ENCODE results near the gene HIPK1. TPM values are rescaled to one million over a fixed set of nuclear protein-coding genes. Genes with fewer than 3 reads are reported as not detected.

Gene HIPK1
- total RNA-seq, 2 experiments from 2014 or later, result 20.4 to 52.6 TPM

GRCh38 chr1:113887402-113888175 is 41.5 kb upstream of the HIPK1 start, which contains the start of gene BCL2L15:
Gene BCL2L15, minus strand, starts transcription at chr1:113887581. Its CDS starts 206 bp downstream, at chr1:113887375.
- BruUV-seq (replicated peaks), result no TSS peak
- H3K4me1 ChIP-seq (ENCODE audit: insufficient read depth, low read length, poor library complexity, severe bottlenecking), result no peaks in the 10 kb centered on the region
- POLR2A ChIA-PET, result interaction anchor here (0.5 to 1.7 kb wide), 7 partner anchors 12 to 29 kb away, joined by 3 to 7 read pairs (median 3); partner anchors contain the start of gene AP4B1
- H3K36me3 ChIP-seq (ENCODE audit: insufficient read depth, low read length), result no peaks in the 10 kb centered on the region
- H3K79me2 ChIP-seq (ENCODE audit: insufficient read depth, low read depth, low read length), result no peaks in the 10 kb centered on the region
- H3K27ac ChIP-seq (ENCODE audit: low read depth, low read length, poor library complexity, severe bottlenecking), result no peak within 1 kb of the TSS
- H3K4me3 ChIP-seq (ENCODE audit: low read depth, low read length, poor library complexity, severe bottlenecking), result no peak within 1 kb of the TSS
- no peaks in the 10 kb centered on the region for H4K20me1 ChIP-seq (ENCODE audit: insufficient read depth, low read length)
- no peak for DNase-seq (ENCODE audit: low spot score)
- H3K9me3 ChIP-seq (ENCODE audit: low read length), result no peaks in the 10 kb centered on the region
- H3K9me2 ChIP-seq (ENCODE audit: insufficient read depth, low read length), result no peaks in the 10 kb centered on the region
- intact Hi-C loops (cut with micrococcal nuclease; ENCODE audit: unreplicated experiment), result no loop called here
- CTCF ChIA-PET (ENCODE audit: unreplicated experiment), result no interaction called here
- no peak within 1 kb of the TSS for H2AFZ ChIP-seq (ENCODE audit: low read length)
- TF ChIP-seq EZH2phosphoT487 (IDR thresholded peaks at IDR 0.05; ENCODE audit: borderline replicate concordance, low read depth, low read length), result no peak
- TF ChIP-seq CTCF (conservative IDR thresholded peaks at IDR 0.05; ENCODE audit: low read length), result no peak
- H3K4me2 ChIP-seq (ENCODE audit: low read length), result no peak within 1 kb of the TSS

- CTCF ChIA-PET (ENCODE audit: unreplicated experiment), result no interaction called here
- Histone ChIP-seq H2AFZ (ENCODE audit: low read length) (no peak overlapping the region), H3K36me3 (ENCODE audit: insufficient read depth, low read length) (peaks cover 26% of the 10 kb centered on the region), H3K9me2 (ENCODE audit: insufficient read depth, low read length) (no peaks in the 10 kb centered on the region), H3K4me1 (ENCODE audit: insufficient read depth, low read length, poor library complexity, severe bottlenecking) (no peaks in the 10 kb centered on the region), H3K4me3 (ENCODE audit: low read depth, low read length, poor library complexity, severe bottlenecking) (no peak overlapping the region), H4K20me1 (ENCODE audit: insufficient read depth, low read length) (no peaks in the 10 kb centered on the region), H3K27ac (ENCODE audit: low read depth, low read length, poor library complexity, severe bottlenecking) (no peak overlapping the region), H3K9me3 (ENCODE audit: low read length) (no peaks in the 10 kb centered on the region), H3K4me2 (ENCODE audit: low read length) (no peak overlapping the region), H3K79me2 (ENCODE audit: insufficient read depth, low read depth, low read length) (no peaks in the 10 kb centered on the region)
- TF ChIP-seq EZH2phosphoT487 (IDR thresholded peaks at IDR 0.05; ENCODE audit: borderline replicate concordance, low read depth, low read length) (no peak), CTCF (conservative IDR thresholded peaks at IDR 0.05; ENCODE audit: low read length) (no peak)
- POLR2A ChIA-PET, result interaction anchor here (0.7 to 1.2 kb wide), 5 partner anchors 11 to 134 kb away, joined by 3 to 5 read pairs (median 3); no protein-coding TSS in a partner anchor
- intact Hi-C loops (cut with micrococcal nuclease; ENCODE audit: unreplicated experiment), result no loop called here
- DNase-seq (ENCODE audit: low spot score), result no peak
- BruUV-seq (replicated peaks), result no TSS peak
These were observed 38.3 kb upstream of the HIPK1 start for GRCh38 chr1:113890816-113891215.

Measured in OCI-LY7 (cell line).